ENCODE data around the gene CD93.

DNA sequence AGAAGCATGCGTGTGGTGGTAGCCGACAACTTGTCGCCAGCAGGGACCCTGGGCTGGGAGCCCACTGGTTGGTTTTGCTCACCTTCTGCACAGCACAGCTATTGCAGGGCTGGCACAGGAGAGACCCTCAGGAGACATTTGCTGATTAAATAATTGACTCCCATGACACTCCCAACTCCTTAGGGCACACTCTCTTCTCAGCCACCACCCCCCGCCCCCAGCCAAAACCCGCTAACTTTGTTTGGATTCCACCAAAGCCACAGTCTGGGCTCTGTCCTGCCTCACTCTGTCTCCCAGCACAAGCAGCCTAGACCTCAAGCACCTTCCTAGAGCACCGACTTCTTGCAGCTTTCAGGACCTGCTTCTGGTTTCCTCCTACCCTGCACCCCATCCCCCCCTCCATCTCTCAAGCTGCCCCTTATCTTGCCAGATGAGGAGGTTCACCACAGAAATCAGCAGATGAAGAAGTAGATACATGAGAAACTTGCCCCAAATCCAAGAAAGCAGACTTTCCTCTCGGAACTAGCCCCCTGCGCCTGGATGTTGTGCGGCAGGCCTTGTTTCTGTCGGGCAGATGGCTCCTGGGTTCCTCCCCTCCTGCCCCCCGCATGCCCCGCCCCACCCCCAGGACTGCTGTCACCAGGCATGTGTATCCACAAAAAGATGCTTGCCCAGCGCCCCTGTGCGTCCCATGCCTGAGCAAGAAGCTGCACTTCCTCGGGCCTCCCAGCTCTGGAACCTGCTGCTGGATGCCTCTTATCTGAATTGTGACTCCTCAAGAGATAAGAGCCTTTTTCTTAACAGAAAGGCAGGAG is 35.0 kb upstream of the CD93 start:
- TF ChIP-seq CTCF (IDR thresholded peaks at IDR 0.05) (no peak), POLR2A (IDR thresholded peaks at IDR 0.05) (no peak)
